Activated naive CD4-positive, alpha-beta T cell treated with anti-CD3 and anti-CD28 coated beads, Interleukin-2, amount 50 U/mL, for 72 hours (primary cell): ENCODE measurements around the gene TARBP1. TPM values are rescaled to one million over a fixed set of nuclear protein-coding genes. Genes with fewer than 3 reads are reported as not detected.
"Not testable (repeated sequence)": the region's sequence is repeated elsewhere in the genome, so short reads cannot be mapped to it uniquely, and the experiment has no call there.

Experiments
- ATAC-seq, 2 donors: fragments of 150-1000 bp; cut with Tn5 transposase; 2 replicates each; pipeline ENCODE4 v1.10.0; 2021; ENCODE audit warnings: mild to moderate bottlenecking in 2 of 2, moderate library complexity in 2 of 2
- DNase-seq, 2 donors: peaks; one replicate each; pipeline ENCODE4 v3.0.0; 2021 to 2022; ENCODE audit warnings: low spot score in 2 of 2
- H3K27ac Mint-ChIP-seq, 2 donors: one replicate each; pipeline ENCODE4 v1.8.0; 2022; ENCODE audit warnings: mild to moderate bottlenecking in 2 of 2, mixed read lengths in 2 of 2
- H3K36me3 Mint-ChIP-seq, 2 donors: one replicate each; pipeline ENCODE4 v1.8.0; 2022; ENCODE audit warnings: mixed read lengths in 2 of 2
- H3K9me3 Mint-ChIP-seq, 2 donors: one replicate each; pipeline ENCODE4 v1.8.0; 2022; ENCODE audit warnings: mixed read lengths in 2 of 2
- total RNA-seq, 2 donors: library from RNA; stranded (reverse); gene quantifications; one replicate each; pipeline ENCODE4 v1.2.3, GENCODE V29; 2022

Gene TARBP1
- total RNA-seq, 2 donors from 2014 or later: 32.1 to 49.5 TPM

- Mint-ChIP-seq H3K36me3 (peaks cover 9 to 15% of the 10 kb centered on the region in 2 donors), H3K9me3 (peaks cover under 1 to 4% of the 10 kb centered on the region in 2 donors), H3K27ac (peak overlapping the region in 1 of 2 donors; percentile 81)
- DNase-seq (no peak), ATAC-seq (no peak)
These were observed 81.2 kb downstream of the TARBP1 start for GRCh38 chr1:234397732-234398131.

GRCh38 chr1:234396871-234397270 is 82.1 kb downstream of the TARBP1 start:
- Mint-ChIP-seq H3K27ac (peak overlapping the region; percentile 84 to 96), H3K36me3 (peaks cover 9 to 12% of the 10 kb centered on the region in 2 donors), H3K9me3 (peaks cover 0 to 4% of the 10 kb centered on the region in 2 donors)
- ATAC-seq (no peak), DNase-seq (no peak)

GRCh38 chr1:234396092-234396491 is 82.9 kb downstream of the TARBP1 start:
- ATAC-seq: no peak
- no peak for DNase-seq
- peaks cover 7 to 9% of the 10 kb centered on the region in 2 donors for H3K36me3 Mint-ChIP-seq
- no peak overlapping the region for H3K27ac Mint-ChIP-seq
- H3K9me3 Mint-ChIP-seq: peaks cover 0 to 4% of the 10 kb centered on the region in 2 donors

DNA sequence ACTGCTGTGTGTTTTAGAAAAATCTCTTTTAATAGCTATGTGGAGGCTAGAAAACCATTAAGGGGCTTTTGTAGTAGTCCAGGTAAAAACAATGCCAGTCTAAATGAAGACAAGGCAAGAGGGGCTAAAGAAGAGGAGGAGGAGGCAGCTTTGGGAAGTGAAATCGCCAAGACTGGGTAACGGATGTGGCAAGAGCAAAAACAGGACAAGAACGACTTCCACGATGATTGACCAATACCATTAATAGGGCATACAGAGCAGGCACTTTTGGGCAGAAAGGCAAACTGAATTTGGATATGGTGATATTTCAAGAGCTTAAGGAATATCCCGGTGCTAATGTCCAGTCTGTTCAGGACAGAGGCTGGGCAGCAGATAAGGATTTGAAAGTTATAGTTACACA is 83.7 kb downstream of the TARBP1 start:
- no peak for DNase-seq
- no peak for ATAC-seq
- Mint-ChIP-seq H3K9me3 (peaks cover 0 to 4% of the 10 kb centered on the region in 2 donors), H3K27ac (peak overlapping the region; percentile 3 to 5), H3K36me3 (peaks cover 6 to 7% of the 10 kb centered on the region in 2 donors)

DNA sequence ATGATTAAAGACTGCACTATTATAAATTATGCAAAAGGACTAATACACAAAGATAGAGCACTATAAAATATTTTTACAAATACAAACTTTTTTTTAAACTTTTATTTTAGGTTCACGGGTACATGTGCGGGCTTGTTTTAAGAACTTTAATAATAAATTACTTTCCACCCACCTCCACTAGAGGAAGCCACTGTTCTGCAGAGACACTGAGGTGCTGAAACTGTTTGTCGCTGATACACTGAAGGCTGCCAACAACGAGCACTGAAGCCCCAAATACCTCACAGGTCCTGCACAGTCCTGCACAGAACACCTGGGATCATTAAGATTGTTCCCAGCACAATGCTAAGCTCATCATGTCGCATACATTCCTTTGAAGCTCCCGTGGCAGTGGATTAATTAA is 85.8 kb downstream of the TARBP1 start:
- Mint-ChIP-seq H3K36me3 (peaks cover 6 to 14% of the 10 kb centered on the region in 2 donors), H3K27ac (peak overlapping the region in 1 of 2 donors; percentile 16), H3K9me3 (peaks cover 0 to 4% of the 10 kb centered on the region in 2 donors)
- ATAC-seq: no peak
- DNase-seq: no peak

DNA sequence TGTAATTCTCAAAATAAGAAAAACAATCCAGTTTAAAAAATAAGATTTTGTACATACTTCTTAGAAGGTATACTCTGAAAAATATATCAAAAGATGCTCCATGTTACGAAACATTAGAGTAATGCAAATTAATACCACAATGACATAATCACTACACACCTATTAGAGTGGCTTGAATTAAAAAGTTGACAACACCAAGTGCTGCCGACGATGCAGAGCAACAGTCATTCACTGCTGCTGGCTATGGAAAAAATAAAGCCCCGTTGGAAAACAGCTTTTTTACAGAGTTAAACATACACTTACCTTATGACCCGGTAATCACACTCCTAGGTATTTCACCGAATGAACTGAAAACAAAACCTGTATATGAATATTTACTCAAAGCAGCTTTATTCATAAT is 90.9 kb downstream of the TARBP1 start:
- no peak for ATAC-seq
- DNase-seq: no peak
- peaks cover 0 to 7% of the 10 kb centered on the region in 2 donors for H3K36me3 Mint-ChIP-seq
- H3K9me3 Mint-ChIP-seq: no peaks in the 10 kb centered on the region
- no peak overlapping the region for H3K27ac Mint-ChIP-seq

GRCh38 chr1:234386122-234386521 is 92.9 kb downstream of the TARBP1 start:
- DNase-seq: no peak
- Mint-ChIP-seq H3K9me3 (no peaks in the 10 kb centered on the region), H3K36me3 (peaks cover 0 to 7% of the 10 kb centered on the region in 2 donors), H3K27ac (peak overlapping the region; percentile 27 to 40)
- ATAC-seq: no peak

DNA sequence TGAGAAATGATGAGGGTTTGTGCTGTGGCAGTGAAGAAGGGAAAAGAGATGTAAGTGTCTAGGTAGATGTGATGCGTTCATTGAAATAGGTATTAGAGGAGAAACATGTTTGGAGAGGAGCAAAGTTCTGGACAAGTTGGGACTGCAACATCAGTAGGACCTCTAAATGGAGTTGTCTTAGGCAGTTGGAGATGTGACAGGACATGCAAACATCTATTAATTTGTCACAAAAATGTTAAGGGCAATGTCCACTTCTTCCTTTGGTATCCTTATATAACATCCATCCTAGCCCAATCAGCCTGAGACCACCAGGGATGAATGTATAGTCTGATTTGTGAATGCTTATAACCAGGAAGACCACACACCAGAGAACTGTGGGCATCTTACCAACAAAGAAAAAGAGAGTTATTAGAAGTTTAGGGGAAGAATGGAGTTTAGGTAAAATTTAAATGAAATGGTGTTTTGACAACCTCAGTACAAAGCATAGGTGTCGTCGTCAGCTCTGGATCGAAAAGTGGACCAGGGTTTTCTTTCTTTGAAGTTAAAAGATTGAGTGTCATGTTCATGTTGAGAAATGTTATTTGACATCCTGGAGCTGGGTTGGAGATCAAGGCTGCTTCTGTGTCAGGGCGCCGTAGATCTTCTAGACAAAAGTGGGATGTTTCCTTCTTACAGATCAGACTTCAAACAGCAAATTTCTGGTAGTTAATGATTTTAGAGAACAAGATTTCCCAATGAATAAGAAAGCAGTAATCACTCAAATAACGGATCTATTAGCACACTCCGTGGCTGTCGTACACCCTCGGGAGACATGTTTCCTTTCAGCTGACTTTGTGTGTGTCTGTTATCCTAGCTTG is 97.1 kb downstream of the TARBP1 start:
- peak overlapping the region; percentile 38 to 96 for H3K27ac Mint-ChIP-seq
- ATAC-seq (no peak), DNase-seq (no peak)
- H3K9me3 Mint-ChIP-seq: peaks cover 0 to 11% of the 10 kb centered on the region in 2 donors
- peaks cover 18 to 32% of the 10 kb centered on the region in 2 donors for H3K36me3 Mint-ChIP-seq

GRCh38 chr1:234379591-234380109 is 99.3 kb downstream of the TARBP1 start:
- Mint-ChIP-seq H3K27ac (peak overlapping the region in 1 of 2 donors; percentile 28), H3K36me3 (peaks cover 29 to 45% of the 10 kb centered on the region in 2 donors), H3K9me3 (peaks cover 0 to 11% of the 10 kb centered on the region in 2 donors)
- not testable (repeated sequence) for DNase-seq, ATAC-seq

DNA sequence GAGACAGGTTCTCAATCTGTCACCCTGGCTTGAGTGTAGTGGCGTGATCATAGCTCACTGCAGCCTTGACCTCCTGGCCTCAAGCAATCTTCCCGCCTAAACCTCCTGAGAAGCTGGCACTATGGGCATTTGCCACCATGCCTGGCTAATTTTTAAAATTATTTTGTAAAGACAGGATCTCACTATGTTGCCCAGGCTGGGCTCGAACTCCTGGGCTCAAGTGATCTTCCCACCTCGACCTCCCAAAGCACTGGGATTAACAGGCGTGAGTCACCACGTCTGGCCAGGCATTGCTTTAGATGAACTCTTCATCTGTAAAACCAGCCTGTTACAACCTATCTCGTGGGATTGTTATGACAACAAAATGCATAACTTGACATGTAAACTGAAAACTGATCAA is 103.3 kb downstream of the TARBP1 start:
- H3K36me3 Mint-ChIP-seq: peaks cover 48 to 66% of the 10 kb centered on the region in 2 donors
- no peak for DNase-seq
- ATAC-seq: no peak
- peak overlapping the region; percentile 39 to 66 for H3K27ac Mint-ChIP-seq
- H3K9me3 Mint-ChIP-seq: peaks cover 0 to 11% of the 10 kb centered on the region in 2 donors

GRCh38 chr1:234373959-234374254 is 105.1 kb downstream of the TARBP1 start:
- peak in 1 of 2 donors; percentile 24 for ATAC-seq

GRCh38 chr1:234373064-234373958 is 105.7 kb downstream of the TARBP1 start, which contains the start of gene COA6:
TSS of gene COA6 (plus strand) at chr1:234373456. CDS start at chr1:234373467, 11 bp downstream.
- ATAC-seq (peak; percentile 94 to 95), DNase-seq (peak; percentile 83 to 92)
- peaks cover 41 to 43% of the 10 kb centered on the region in 2 donors for H3K36me3 Mint-ChIP-seq
- H3K27ac Mint-ChIP-seq: peak within 1 kb of the TSS; percentile 96 to 98
- H3K9me3 Mint-ChIP-seq: peaks cover 0 to 3% of the 10 kb centered on the region in 2 donors

More at GRCh38 chr1:234373959-234374254, 105.1 kb downstream of the TARBP1 start:
- no peak for DNase-seq
- H3K9me3 Mint-ChIP-seq: peaks cover 0 to 5% of the 10 kb centered on the region in 2 donors
- H3K27ac Mint-ChIP-seq: peak overlapping the region; percentile 96 to 98
- H3K36me3 Mint-ChIP-seq: peaks cover 42 to 49% of the 10 kb centered on the region in 2 donors

- Mint-ChIP-seq H3K27ac (peak overlapping the region; percentile 96 to 98), H3K9me3 (no peaks in the 10 kb centered on the region), H3K36me3 (peaks cover 30 to 34% of the 10 kb centered on the region in 2 donors)
- no peak for DNase-seq
- no peak for ATAC-seq
These were observed 106.8 kb downstream of the TARBP1 start for GRCh38 chr1:234372011-234372757.

DNA sequence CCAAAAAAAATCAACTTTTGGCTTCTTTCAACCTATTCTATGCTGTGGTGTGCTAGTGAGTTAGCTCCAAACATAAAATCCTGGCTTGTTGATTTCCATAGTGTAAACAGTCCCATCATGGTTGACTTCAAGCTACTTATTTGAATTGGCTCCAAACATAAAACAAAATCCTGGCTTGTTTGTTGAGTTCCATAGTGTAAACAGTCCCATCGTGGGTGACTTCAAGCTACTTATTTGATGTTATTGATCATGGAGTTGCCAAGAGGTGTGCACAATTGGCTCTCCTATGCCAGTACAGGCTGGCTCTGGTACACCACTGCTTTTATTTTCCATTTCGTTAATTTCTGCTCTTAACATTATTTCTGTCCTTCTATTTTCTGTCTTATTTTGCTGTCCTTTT is 107.6 kb downstream of the TARBP1 start:
- DNase-seq (no peak), ATAC-seq (no peak)
- peak overlapping the region in 1 of 2 donors; percentile 96 for H3K27ac Mint-ChIP-seq
- H3K9me3 Mint-ChIP-seq: no peaks in the 10 kb centered on the region
- peaks cover 26 to 29% of the 10 kb centered on the region in 2 donors for H3K36me3 Mint-ChIP-seq

- Mint-ChIP-seq H3K9me3 (no peaks in the 10 kb centered on the region), H3K36me3 (peaks cover 20% of the 10 kb centered on the region in 2 donors), H3K27ac (no peak overlapping the region)
- ATAC-seq: no peak
- DNase-seq: no peak
These were observed 109.2 kb downstream of the TARBP1 start for GRCh38 chr1:234369784-234370183.

GRCh38 chr1:234369033-234369430 is 109.9 kb downstream of the TARBP1 start:
- peaks cover 13 to 14% of the 10 kb centered on the region in 2 donors for H3K36me3 Mint-ChIP-seq
- peak overlapping the region in 1 of 2 donors; percentile 16 for H3K27ac Mint-ChIP-seq
- DNase-seq (no peak), ATAC-seq (no peak)
- H3K9me3 Mint-ChIP-seq: no peaks in the 10 kb centered on the region
